Measurements from ENCODE around the gene UAP1L1. TPM values are rescaled to one million over a fixed set of nuclear protein-coding genes. Genes with fewer than 3 reads are reported as not detected.

UAP1L1 gene
- total and polyA plus RNA-seq, 2 of the 8 experiments (the other 6 are each of a cell fraction or from before 2014, with no cell fraction given): 2.0 to 5.4 TPM

DNA sequence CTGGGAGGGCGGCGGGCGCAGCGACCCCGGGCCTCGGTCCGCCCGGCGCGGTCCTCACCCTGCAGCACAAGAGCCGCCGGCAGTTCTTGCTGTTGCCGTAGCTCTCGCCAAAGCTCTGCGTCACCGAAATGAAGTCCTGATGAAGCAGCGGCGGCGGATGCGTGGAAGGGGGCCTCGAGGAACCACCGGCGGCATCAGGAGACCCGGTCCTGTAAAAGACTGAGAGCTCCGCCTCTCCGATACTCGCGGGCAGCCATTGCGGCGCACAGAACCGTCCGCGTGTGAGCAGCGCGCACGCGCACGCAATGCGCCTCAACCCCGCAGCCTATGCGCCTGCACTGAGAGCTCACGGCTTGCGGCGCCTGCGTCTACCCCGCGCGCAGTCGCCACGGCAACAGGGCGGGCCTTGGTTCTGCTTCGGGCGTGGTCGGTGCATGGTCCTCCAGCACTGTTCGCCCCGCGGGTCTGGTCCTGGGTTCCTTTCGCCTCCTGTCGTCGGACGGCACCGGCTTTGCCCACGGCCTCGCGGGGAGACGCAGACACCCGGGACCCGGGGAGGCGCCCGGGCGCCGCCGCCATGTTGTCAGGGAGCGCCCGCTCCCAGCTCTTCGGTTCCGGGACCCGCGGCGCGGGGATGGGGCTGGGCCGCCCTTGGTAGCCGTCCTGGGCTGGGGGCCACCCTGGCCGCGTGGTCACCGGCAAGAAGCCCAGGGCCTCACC is 52.3 kb downstream of the UAP1L1 start:
- H3K23me2 ChIP-seq (ENCODE audit: low read depth, low read length): peaks cover 7% of the 10 kb centered on the region; the same call in 1 of the 2 replicates
- H3K14ac ChIP-seq (ENCODE audit: insufficient read length): no peak overlapping the region
- DNase-seq (ENCODE audit: low read depth in 1 of 2, low spot score in 2 of 2) (peak; percentile 58 to 90), FAIRE-seq (no peak)
- H3K79me2 ChIP-seq (ENCODE audit: control insufficient read depth in 1 of 2, insufficient read depth in 2 of 2, low read length in 2 of 2): peaks cover 0 to 7% of the 10 kb centered on the region in 2 experiments; a peak in 1 of 4 replicates
- no peak overlapping the region for H2BK20ac ChIP-seq (ENCODE audit: low read length)
- ChIA-PET POLR2A (ENCODE audit: partially characterized antibody) (interaction anchor here (0.7 to 2.4 kb wide), 20 partner anchors 8 to 136 kb away, joined by 3 to 14 read pairs (median 4); partner anchors contain the start of genes GRIN1, LRRC26, SSNA1 and TPRN), CTCF (ENCODE audit: partially characterized antibody) (interaction anchor here (0.7 to 2.6 kb wide), 18 partner anchors 9 to 182 kb away, joined by 3 to 13 read pairs (median 3); partner anchors contain the start of genes GRIN1 and TMEM210)
- no peak overlapping the region for H3K23ac ChIP-seq (ENCODE audit: insufficient read length)
- H2BK15ac ChIP-seq (ENCODE audit: low read length): no peak overlapping the region
- no peak overlapping the region for H3K4ac ChIP-seq (replicated peaks; ENCODE audit: insufficient read length, low read depth, low read length)
- H4K5ac ChIP-seq (ENCODE audit: insufficient read length, low read depth, low read length): peak overlapping the region; percentile 79
- H3K79me1 ChIP-seq (ENCODE audit: low read depth, low read length): peaks cover 2% of the 10 kb centered on the region; the same call in 1 of the 2 replicates
- H2BK5ac ChIP-seq (ENCODE audit: low read depth, low read length): no peak overlapping the region
- no peaks in the 10 kb centered on the region for H3K9me3 ChIP-seq (ENCODE audit: insufficient read depth in 2 of 2, low read depth in 1 of 2, low read length in 1 of 2)
- peaks cover 0 to 11% (median 5%) of the 10 kb centered on the region in 4 experiments; a peak in 4 of 7 replicates for H3K4me1 ChIP-seq (replicated peaks in 1 of 4; ENCODE audit: control insufficient read depth in 3 of 4, insufficient read depth in 4 of 4, low read length in 3 of 4)
- H3K18ac ChIP-seq (ENCODE audit: extremely low read depth, low read length): peak overlapping the region; percentile 62
- H3K9ac ChIP-seq (replicated peaks in 1 of 4; ENCODE audit: extremely low read depth in 1 of 4, low read depth in 3 of 4, low read length in 3 of 4): peak overlapping the region; percentile 56 to 72 (median 68); a peak in 6 of 7 replicates
- peak overlapping the region; percentile 70 to 97 for H3K4me2 ChIP-seq (ENCODE audit: insufficient read depth in 1 of 2, low read depth in 2 of 2, low read length in 2 of 2)
- WGBS, 2 experiments (ENCODE audit: extremely low coverage in 1 of 2, insufficient coverage in 1 of 2, insufficient read length in 1 of 2, insufficient replicate concordance in 2 of 2, low coverage in 1 of 2, low lambda C conversion rate in 2 of 2, missing lambda C conversion rate in 1 of 2): 1% methylated on average over 74 of the region's 86 CpGs; no CpG with 5 or more reads in 1 of the 2 experiments
- peak overlapping the region; percentile 70 to 83 (median 77) for H3K4me3 ChIP-seq (ENCODE audit: extremely low read depth in 1 of 4, insufficient read depth in 2 of 4, low read depth in 3 of 4, low read length in 4 of 4)
- H3K27me3 ChIP-seq (replicated peaks in 1 of 4; ENCODE audit: control insufficient read depth in 3 of 4, extremely low read depth in 1 of 4, insufficient read depth in 3 of 4, low read length in 3 of 4): peaks cover 0 to 6% (median 4%) of the 10 kb centered on the region in 4 experiments; a peak in 4 of 7 replicates
- H3K36me3 ChIP-seq (ENCODE audit: control insufficient read depth in 2 of 4, insufficient read depth in 4 of 4, low read length in 3 of 4): no peaks in the 10 kb centered on the region
- peak overlapping the region; percentile 91 for H4K8ac ChIP-seq (ENCODE audit: extremely low read depth, insufficient read depth, low read length)
- H3K27ac ChIP-seq (ENCODE audit: low read depth, low read length): no peak overlapping the region; the same call in 1 of the 2 replicates
- H2AK5ac ChIP-seq (ENCODE audit: low read depth, low read length): no peak overlapping the region
- H2BK120ac ChIP-seq (replicated peaks; ENCODE audit: low read depth, low read length): no peak overlapping the region
- H4K91ac ChIP-seq (replicated peaks; ENCODE audit: insufficient read length, low read length): no peak overlapping the region
- no peak overlapping the region for H2BK12ac ChIP-seq (ENCODE audit: low read depth, low read length)
- H4K20me1 ChIP-seq (replicated peaks in 1 of 2; ENCODE audit: control insufficient read depth in 1 of 2, insufficient read depth in 2 of 2, low read length in 2 of 2): no peaks in the 10 kb centered on the region
- H2AFZ ChIP-seq (ENCODE audit: low read length): peak overlapping the region; percentile 60; the same call in 1 of the 2 replicates
- peak overlapping the region; percentile 80 for H3K56ac ChIP-seq (replicated peaks; ENCODE audit: insufficient read length, low read depth, low read length)
- no peak for TF ChIP-seq CBX5 (IDR thresholded peaks at IDR 0.05; ENCODE audit: low read depth, low read length)
- TF ChIP-seq KDM5A (IDR thresholded peaks at IDR 0.05; ENCODE audit: low read length): peak; percentile 61; the same call in 1 of the 2 replicates
- no peak for TF ChIP-seq HDAC6 (IDR thresholded peaks at IDR 0.05; ENCODE audit: low read depth, low read length)
- peak; percentile 68 for TF ChIP-seq NRF1 (IDR thresholded peaks at IDR 0.05; ENCODE audit: low read depth, low read length)
- peak; percentile 93 for TF ChIP-seq TAF1 (IDR thresholded peaks at IDR 0.05; ENCODE audit: low read depth, low read length)
- no peak for TF ChIP-seq NANOG (IDR thresholded peaks at IDR 0.05; ENCODE audit: insufficient read depth, low read depth, low read length, poor library complexity, severe bottlenecking)
- no peak; the same call in 1 of the 2 replicates for TF ChIP-seq BACH1 (IDR thresholded peaks at IDR 0.05; ENCODE audit: low read length)
- no peak for TF ChIP-seq TEAD4 (IDR thresholded peaks at IDR 0.05; ENCODE audit: low read depth, low read length)
- no peak for TF ChIP-seq ZNF274 (IDR thresholded peaks at IDR 0.05; ENCODE audit: borderline replicate concordance, extremely low read depth, low read length)
- TF ChIP-seq TCF12 (IDR thresholded peaks at IDR 0.05; ENCODE audit: low read depth, low read length): no peak
- TF ChIP-seq YY1 (IDR thresholded peaks at IDR 0.05; ENCODE audit: low read depth, low read length): peak; percentile 87; the same call in 1 of the 2 replicates
- peak; percentile 94 for TF ChIP-seq KDM4A (IDR thresholded peaks at IDR 0.05; ENCODE audit: low read depth, low read length, severe bottlenecking)
